ENCODE results near the gene MYO19. TPM values are rescaled to one million over a fixed set of nuclear protein-coding genes. Genes with fewer than 3 reads are reported as not detected.

Gene MYO19
- total RNA-seq, 1 experiment from 2014 or later: 144 TPM

DNA sequence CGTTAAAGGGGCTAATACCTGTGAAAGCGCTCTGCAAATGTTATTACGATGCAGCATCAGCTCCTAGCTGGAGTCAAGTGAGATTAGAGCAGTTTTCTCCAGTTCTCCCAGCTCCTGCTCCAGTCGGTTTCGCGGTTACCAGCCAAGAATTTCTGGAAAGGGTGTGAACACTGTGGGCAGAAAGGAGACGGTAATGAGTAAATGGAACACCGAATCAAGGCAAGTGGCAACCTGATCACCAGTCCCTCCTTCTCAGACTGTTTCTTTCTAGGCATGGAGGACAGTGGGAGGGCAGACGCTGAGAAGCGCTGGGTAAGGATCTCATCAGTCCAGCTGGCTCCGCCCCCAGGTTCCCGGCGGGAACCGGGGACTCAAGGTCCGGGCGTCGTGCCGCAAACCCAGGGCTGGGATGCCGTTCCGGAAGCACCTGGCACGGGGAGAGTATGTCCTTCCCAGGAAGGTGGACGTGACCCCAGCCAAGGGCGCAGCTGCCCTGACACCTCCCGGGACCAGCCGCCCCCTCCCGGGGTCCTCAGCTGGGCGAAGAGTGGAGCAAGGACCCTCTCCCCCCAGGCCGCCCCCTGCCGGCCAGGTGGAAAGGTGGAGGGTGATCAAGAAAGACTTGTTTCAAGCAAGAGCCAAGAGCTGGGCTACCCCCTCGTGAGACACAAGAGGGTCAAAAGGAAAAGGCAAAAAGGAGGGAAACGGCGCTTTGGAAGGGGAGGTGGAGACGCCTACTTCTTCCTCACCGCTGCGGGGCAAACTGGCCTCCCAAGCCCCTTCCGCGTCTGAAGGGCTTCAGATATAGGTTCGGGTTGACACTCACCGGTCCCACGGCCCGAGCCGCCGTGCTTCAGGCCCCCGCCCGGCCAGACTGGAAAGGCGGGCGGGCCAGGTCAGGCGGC is 481 bp downstream of the MYO19 start:
- Histone ChIP-seq H3K4me1 (ENCODE audit: insufficient read depth, low read length) (0 out of 2 replicates have a peak, but pooled peaks cover 2% of the 10 kb centered on the region), H3K4ac (ENCODE audit: low read depth, low read length) (no peak overlapping the region), H2AFZ (ENCODE audit: low read length) (no peak overlapping the region), H2AK5ac (ENCODE audit: insufficient read length, low read length) (no peak overlapping the region), H3K79me1 (ENCODE audit: insufficient read depth, low read depth, low read length, poor library complexity, severe bottlenecking) (peaks cover 7% of the 10 kb centered on the region), H3K4me2 (ENCODE audit: insufficient read depth, insufficient read length, low read length) (peak overlapping the region; percentile 80), H3K79me2 (ENCODE audit: insufficient read depth, low read length) (peaks cover 5% of the 10 kb centered on the region; the same call in 1 of the 2 replicates), H2BK120ac (ENCODE audit: low read depth, low read length, poor library complexity, severe bottlenecking) (no peak overlapping the region), H3K9me3 (ENCODE audit: control insufficient read depth, low read depth, low read length) (no peaks in the 10 kb centered on the region), H3K23ac (ENCODE audit: insufficient read length, low read depth, low read length) (no peak overlapping the region), H2BK12ac (ENCODE audit: insufficient read length, low read depth, low read length) (no peak overlapping the region), H4K8ac (replicated peaks; ENCODE audit: insufficient read length, low read depth, low read length) (no peak overlapping the region), H4K91ac (ENCODE audit: insufficient read length, low read depth, low read length) (no peak overlapping the region), H2BK15ac (ENCODE audit: low read depth, low read length) (no peak overlapping the region), H4K20me1 (ENCODE audit: control insufficient read depth, insufficient read depth, insufficient read length) (no peaks in the 10 kb centered on the region), H3K14ac (ENCODE audit: insufficient read depth, low read length) (peak overlapping the region; percentile 91), H3K27me3 (ENCODE audit: insufficient read depth, low read length) (no peaks in the 10 kb centered on the region), H2BK5ac (ENCODE audit: insufficient read length, low read length) (no peak overlapping the region), H3K9ac (ENCODE audit: extremely low read depth, insufficient read length, low read length) (peak overlapping the region; percentile 88), H3K18ac (ENCODE audit: insufficient read length, low read depth, low read length) (peak overlapping the region; percentile 59), H3T11ph (ENCODE audit: low read length) (no peak overlapping the region), H2BK20ac (ENCODE audit: low read depth, low read length, poor library complexity, severe bottlenecking) (no peak overlapping the region), H3K27ac (ENCODE audit: insufficient read length, low read depth, low read length) (peak overlapping the region; percentile 56), H4K5ac (ENCODE audit: insufficient read length, low read depth, low read length) (no peak overlapping the region), H3K56ac (ENCODE audit: insufficient read length, low read depth, low read length) (no peak overlapping the region), H3K23me2 (ENCODE audit: insufficient read length, low read depth, low read length, poor library complexity, severe bottlenecking) (peaks cover 7% of the 10 kb centered on the region)
- peak overlapping the region; percentile 96 to 99 for H3K4me3 Mint-ChIP-seq
- H3K36me3 Mint-ChIP-seq (ENCODE audit: insufficient read depth in 1 of 3, low read depth in 3 of 3): peaks cover 32 to 75% (median 44%) of the 10 kb centered on the region in 3 experiments
- H3K4me1 Mint-ChIP-seq: peaks cover 10 to 17% of the 10 kb centered on the region in 2 experiments
- peak; percentile 89 for DNase-seq
- peak overlapping the region; percentile 99 to 100 (median 99) for H3K27ac Mint-ChIP-seq
- TF ChIP-seq, protein P1, sequence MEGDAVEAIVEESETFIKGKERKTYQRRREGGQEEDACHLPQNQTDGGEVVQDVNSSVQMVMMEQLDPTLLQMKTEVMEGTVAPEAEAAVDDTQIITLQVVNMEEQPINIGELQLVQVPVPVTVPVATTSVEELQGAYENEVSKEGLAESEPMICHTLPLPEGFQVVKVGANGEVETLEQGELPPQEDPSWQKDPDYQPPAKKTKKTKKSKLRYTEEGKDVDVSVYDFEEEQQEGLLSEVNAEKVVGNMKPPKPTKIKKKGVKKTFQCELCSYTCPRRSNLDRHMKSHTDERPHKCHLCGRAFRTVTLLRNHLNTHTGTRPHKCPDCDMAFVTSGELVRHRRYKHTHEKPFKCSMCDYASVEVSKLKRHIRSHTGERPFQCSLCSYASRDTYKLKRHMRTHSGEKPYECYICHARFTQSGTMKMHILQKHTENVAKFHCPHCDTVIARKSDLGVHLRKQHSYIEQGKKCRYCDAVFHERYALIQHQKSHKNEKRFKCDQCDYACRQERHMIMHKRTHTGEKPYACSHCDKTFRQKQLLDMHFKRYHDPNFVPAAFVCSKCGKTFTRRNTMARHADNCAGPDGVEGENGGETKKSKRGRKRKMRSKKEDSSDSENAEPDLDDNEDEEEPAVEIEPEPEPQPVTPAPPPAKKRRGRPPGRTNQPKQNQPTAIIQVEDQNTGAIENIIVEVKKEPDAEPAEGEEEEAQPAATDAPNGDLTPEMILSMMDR (conservative IDR thresholded peaks at IDR 0.05): peak; percentile 91
- WGBS (ENCODE audit: extremely low coverage, insufficient read length, low lambda C conversion rate): no CpG with 5 or more reads among the region's 48 CpGs
- H3K9me3 Mint-ChIP-seq: peaks cover 0 to 7% of the 10 kb centered on the region in 2 experiments; a peak in 3 of 5 replicates
- H3K27me3 Mint-ChIP-seq (ENCODE audit: low read depth): peaks cover 1% of the 10 kb centered on the region; the same call in 1 of the 2 replicates
